Natural killer cell (primary cell): Measurements from ENCODE around the gene CHAD. TPM values are rescaled to one million over a fixed set of nuclear protein-coding genes. Genes with fewer than 3 reads are reported as not detected.

Experiments
- ATAC-seq, 3 donors: fragments of 150-1000 bp in 2 of 3; fragments of 200-7000 bp in 1 of 3; cut with Tn5 transposase; 1 replicate in 1 of 3; 2 replicates in 2 of 3; pipeline ENCODE4 v1.10.0; 2021; ENCODE audit warnings: mild to moderate bottlenecking in 2 of 3, moderate library complexity in 2 of 3
- DNase-seq, 2 donors: peaks; one replicate each; pipeline versions ENCODE4 v3.0.0 to v3.0.0-alpha.2; 2013 to 2021; ENCODE audit warnings: mixed read lengths in 1 of 2
- H3K27ac ChIP-seq: one replicate; pipeline ENCODE4 v1.5.1; 2013; ENCODE audit warnings: mild to moderate bottlenecking, low read length
- H3K27me3 ChIP-seq: one replicate; pipeline ENCODE4 v1.6.1; 2013; ENCODE audit warnings: low read length; ENCODE audit not compliant: control insufficient read depth, insufficient read depth
- H3K36me3 ChIP-seq: one replicate; pipeline ENCODE4 v1.6.1; 2013; ENCODE audit warnings: low read length; ENCODE audit not compliant: control insufficient read depth, insufficient read depth
- H3K4me1 ChIP-seq: one replicate; pipeline ENCODE4 v1.6.1; 2013; ENCODE audit warnings: low read length; ENCODE audit not compliant: control insufficient read depth, insufficient read depth
- H3K4me3 ChIP-seq: one replicate; pipeline ENCODE4 v1.5.1; 2013; ENCODE audit warnings: low read length
- H3K9me3 ChIP-seq: one replicate; pipeline ENCODE4 v1.6.1; 2013; ENCODE audit warnings: low read length; ENCODE audit not compliant: control insufficient read depth, insufficient read depth
- H3K27ac Mint-ChIP-seq, 2 donors: one replicate each; pipeline ENCODE4 v1.8.0; 2022; ENCODE audit warnings: mild to moderate bottlenecking in 2 of 2, mixed read lengths in 2 of 2, moderate library complexity in 1 of 2
- H3K27me3 Mint-ChIP-seq, 2 donors: one replicate each; pipeline ENCODE4 v1.8.0; 2022; ENCODE audit warnings: low read depth in 2 of 2, mixed read lengths in 2 of 2
- H3K36me3 Mint-ChIP-seq: one replicate; pipeline ENCODE4 v1.8.0; 2022; ENCODE audit warnings: mixed read lengths
- H3K4me1 Mint-ChIP-seq, 2 donors: one replicate each; pipeline ENCODE4 v1.8.0; 2022; ENCODE audit warnings: mixed read lengths in 2 of 2
- H3K4me3 Mint-ChIP-seq: one replicate; pipeline ENCODE4 v1.8.0; 2022; ENCODE audit warnings: mild to moderate bottlenecking, moderate library complexity, mixed read lengths
- H3K9me3 Mint-ChIP-seq, 2 donors: one replicate each; pipeline ENCODE4 v1.8.0; 2022; ENCODE audit warnings: mixed read lengths in 2 of 2
- CTCF ChIP-seq: fragments of 200-600 bp; IDR thresholded peaks from one replicate; pipeline ENCODE4 v1.8.0; 2022; ENCODE audit warnings: antibody characterized with exemption
- WGBS: methylation state at CpG from one replicate; pipeline ENCODE4 v1.1.7; 2013; ENCODE audit warnings: missing lambda C conversion rate; ENCODE audit not compliant: insufficient coverage; 5-methylcytosine and 5-hydroxymethylcytosine counted together
- intact Hi-C: fragments of 100-400 bp; cut with micrococcal nuclease; formaldehyde crosslinking; loops from one replicate; pipeline ENCODE4 v1.14.2; 2022
- total RNA-seq, 4 donors: library from RNA; stranded (reverse); fragments of 120-200 nt in 1 of 4; gene quantifications; one replicate each; pipeline versions ENCODE4 v1.2.3 to v1.2.4, GENCODE V29; 2013 to 2022

The CHAD gene
- total RNA-seq, 3 donors from 2014 or later (not counting 1 experiment from before 2014, with no cell fraction given), result 0.60 TPM; not detected in 2

DNA sequence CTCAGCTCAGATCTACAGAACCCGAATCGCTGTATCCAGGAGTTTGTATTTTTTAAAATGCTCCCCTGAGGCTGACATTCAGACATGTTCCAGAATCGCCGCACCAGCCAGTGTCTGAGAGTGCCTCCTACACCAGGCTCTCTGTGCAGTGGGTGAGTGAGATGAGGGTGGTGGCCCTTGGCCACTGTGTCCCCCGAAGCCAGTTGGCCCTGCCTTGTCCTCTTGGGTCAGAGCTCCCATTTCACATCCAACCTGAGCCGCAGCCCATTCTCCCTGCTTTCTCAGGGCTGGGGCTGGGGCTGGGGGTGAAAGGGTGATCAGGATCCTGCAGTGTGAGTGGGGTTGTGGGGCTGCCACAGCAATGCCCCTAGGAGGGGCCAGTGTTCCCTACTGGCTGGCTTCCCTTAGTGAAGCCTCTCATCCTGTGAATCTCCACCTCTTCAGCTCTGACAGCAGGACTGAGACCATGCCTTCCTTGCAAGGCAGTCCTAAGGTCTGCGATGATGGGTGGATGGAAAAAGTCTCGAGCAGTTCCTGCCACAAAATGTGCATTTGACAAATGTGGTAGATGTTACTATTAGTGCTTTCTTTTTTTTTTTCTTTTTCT, 26.6 kb upstream of the CHAD start:
- intact Hi-C loops, result no loop called here
- no peak for TF ChIP-seq CTCF
- Histone ChIP-seq H3K4me3 (no peak overlapping the region), H3K4me1 (no peaks in the 10 kb centered on the region), H3K27ac (no peak overlapping the region), H3K27me3 (no peaks in the 10 kb centered on the region), H3K36me3 (no peaks in the 10 kb centered on the region), H3K9me3 (no peaks in the 10 kb centered on the region)
- H3K36me3 Mint-ChIP-seq, result no peaks in the 10 kb centered on the region
- no peak overlapping the region for H3K4me3 Mint-ChIP-seq
- no peaks in the 10 kb centered on the region for H3K4me1 Mint-ChIP-seq
- no peak overlapping the region for H3K27ac Mint-ChIP-seq
- no peak for ATAC-seq
- no peaks in the 10 kb centered on the region for H3K9me3 Mint-ChIP-seq
- H3K27me3 Mint-ChIP-seq, result peaks cover 0 to 2% of the 10 kb centered on the region in 2 donors
- no peak for DNase-seq
- WGBS, result 98% methylated on average over 4 of the region's 8 CpGs

- H3K9me3 Mint-ChIP-seq, result no peaks in the 10 kb centered on the region
- H3K27ac ChIP-seq, result no peak overlapping the region
- intact Hi-C loops, result no loop called here
- no peaks in the 10 kb centered on the region for H3K27me3 ChIP-seq
- H3K4me1 Mint-ChIP-seq, result no peaks in the 10 kb centered on the region
- no peak overlapping the region for H3K4me3 Mint-ChIP-seq
- H3K36me3 Mint-ChIP-seq, result no peaks in the 10 kb centered on the region
- DNase-seq, result no peak
- WGBS, result 78% methylated on average over 2 of the region's 3 CpGs
- no peaks in the 10 kb centered on the region for H3K36me3 ChIP-seq
- no peak overlapping the region for H3K27ac Mint-ChIP-seq
- no peak overlapping the region for H3K4me3 ChIP-seq
- H3K4me1 ChIP-seq, result no peaks in the 10 kb centered on the region
- no peak for TF ChIP-seq CTCF
- no peaks in the 10 kb centered on the region for H3K27me3 Mint-ChIP-seq
- H3K9me3 ChIP-seq, result no peaks in the 10 kb centered on the region
- no peak for ATAC-seq
These were observed 25.1 kb upstream of the CHAD start for GRCh38 chr17:50493744-50494143.

DNA sequence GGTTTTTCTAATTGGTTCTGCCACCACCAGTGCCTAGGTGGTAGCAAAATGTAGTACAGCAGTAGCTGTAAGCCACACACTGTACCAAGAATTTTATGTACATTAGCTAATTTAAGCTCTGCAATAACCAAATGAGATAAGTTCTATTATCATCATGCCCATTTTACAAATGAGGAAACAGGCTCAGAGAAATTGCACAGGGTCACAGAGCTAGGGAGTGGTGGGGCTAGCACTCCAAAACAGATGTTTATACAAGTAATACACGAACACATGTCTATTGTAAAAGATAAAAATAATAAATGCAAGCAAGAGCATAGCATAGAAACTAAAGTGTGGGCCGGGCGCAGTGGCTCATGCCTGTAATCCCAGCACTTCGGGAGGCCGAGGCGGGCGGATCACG, 23.5 kb upstream of the CHAD start:
- intact Hi-C loops, result no loop called here
- no peaks in the 10 kb centered on the region for H3K9me3 Mint-ChIP-seq
- H3K4me1 ChIP-seq, result no peaks in the 10 kb centered on the region
- H3K4me1 Mint-ChIP-seq, result no peaks in the 10 kb centered on the region
- H3K27ac ChIP-seq, result no peak overlapping the region
- no peaks in the 10 kb centered on the region for H3K36me3 Mint-ChIP-seq
- H3K4me3 ChIP-seq, result no peak overlapping the region
- no peak overlapping the region for H3K27ac Mint-ChIP-seq
- no peaks in the 10 kb centered on the region for H3K9me3 ChIP-seq
- no peaks in the 10 kb centered on the region for H3K36me3 ChIP-seq
- no peak for DNase-seq
- no peaks in the 10 kb centered on the region for H3K27me3 ChIP-seq
- WGBS, result 100% methylated on average over 2 of the region's 8 CpGs
- TF ChIP-seq CTCF, result no peak
- H3K27me3 Mint-ChIP-seq, result no peaks in the 10 kb centered on the region
- no peak for ATAC-seq
- H3K4me3 Mint-ChIP-seq, result no peak overlapping the region

DNA sequence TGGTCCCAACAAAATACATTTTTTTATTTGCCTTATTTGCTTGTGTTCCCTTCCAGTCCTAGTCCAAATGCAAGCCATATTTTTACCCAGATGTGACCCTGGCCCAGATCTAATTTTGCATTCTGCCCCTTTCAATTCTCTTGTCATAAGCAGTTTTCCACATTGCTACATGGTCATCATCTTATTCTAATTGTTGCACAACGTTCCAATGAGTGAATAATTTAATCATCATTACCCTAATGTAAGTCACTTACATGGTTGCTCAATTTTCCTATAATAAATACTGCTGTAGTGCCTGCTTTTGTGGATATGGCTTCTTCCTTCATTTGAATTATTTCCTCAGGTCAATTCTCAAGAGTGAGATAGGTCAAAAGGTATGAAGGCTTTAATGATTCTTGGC, 22.8 kb upstream of the CHAD start:
- Mint-ChIP-seq H3K27me3 (no peaks in the 10 kb centered on the region), H3K36me3 (no peaks in the 10 kb centered on the region), H3K27ac (no peak overlapping the region), H3K4me1 (no peaks in the 10 kb centered on the region), H3K9me3 (no peaks in the 10 kb centered on the region), H3K4me3 (no peak overlapping the region)
- H3K27ac ChIP-seq, result no peak overlapping the region
- no peaks in the 10 kb centered on the region for H3K36me3 ChIP-seq
- DNase-seq (no peak), ATAC-seq (no peak)
- intact Hi-C loops, result no loop called here
- H3K4me3 ChIP-seq, result no peak overlapping the region
- WGBS, result 88% methylated on average over 1 of the region's 1 CpG
- H3K4me1 ChIP-seq, result no peaks in the 10 kb centered on the region
- H3K27me3 ChIP-seq, result no peaks in the 10 kb centered on the region
- H3K9me3 ChIP-seq, result no peaks in the 10 kb centered on the region
- no peak for TF ChIP-seq CTCF
